Activated CD4-positive, alpha-beta memory T cell treated with anti-CD3 and anti-CD28 coated beads for 36 hours (primary cell): ENCODE data around the gene GTF3C6. TPM values are rescaled to one million over a fixed set of nuclear protein-coding genes. Genes with fewer than 3 reads are reported as not detected.
"Not testable (repeated sequence)": the region's sequence is repeated elsewhere in the genome, so short reads cannot be mapped to it uniquely, and the experiment has no call there.

ENCODE experiments used
- CTCF ChIA-PET: fragments of 350-600 bp; sonication (Branson Sonifier 250); formaldehyde crosslinking; loops from one replicate; lab custom pipeline; 2021; ENCODE audit warnings: antibody characterized with exemption, inconsistent platforms; lab: Charles Lee
- POLR2A ChIA-PET: fragments of 350-600 bp; sonication (Branson Sonifier 250); formaldehyde crosslinking; loops from one replicate; lab custom pipeline; 2021; ENCODE audit warnings: antibody characterized with exemption; lab: Charles Lee
- DNase-seq: peaks from one replicate; pipeline ENCODE4 v3.0.0-alpha.2; 2020
- H3K27ac Mint-ChIP-seq: one replicate; pipeline ENCODE4 v1.8.0; 2021; ENCODE audit warnings: mixed read lengths
- H3K27me3 Mint-ChIP-seq: one replicate; pipeline ENCODE4 v1.8.0; 2021; ENCODE audit warnings: mixed read lengths
- H3K36me3 Mint-ChIP-seq: one replicate; pipeline ENCODE4 v1.8.0; 2021; ENCODE audit warnings: mixed read lengths
- H3K4me1 Mint-ChIP-seq: one replicate; pipeline ENCODE4 v1.8.0; 2021; ENCODE audit warnings: low read depth, mixed read lengths
- H3K4me3 Mint-ChIP-seq: one replicate; pipeline ENCODE4 v1.8.0; 2021; ENCODE audit warnings: mild to moderate bottlenecking, mixed read lengths
- H3K9me3 Mint-ChIP-seq: one replicate; pipeline ENCODE4 v1.8.0; 2021; ENCODE audit warnings: mixed read lengths
- intact Hi-C: fragments of 100-400 bp; cut with micrococcal nuclease; formaldehyde crosslinking; loops from one replicate; pipeline ENCODE4 v1.15.1; 2023
- total RNA-seq, 2 experiments: library from RNA; stranded (reverse); gene quantifications; one replicate each; pipeline ENCODE4 v1.2.3, GENCODE V29; 2021

Gene GTF3C6
- total RNA-seq, 2 experiments from 2014 or later = 97.1 to 97.7 TPM

DNA sequence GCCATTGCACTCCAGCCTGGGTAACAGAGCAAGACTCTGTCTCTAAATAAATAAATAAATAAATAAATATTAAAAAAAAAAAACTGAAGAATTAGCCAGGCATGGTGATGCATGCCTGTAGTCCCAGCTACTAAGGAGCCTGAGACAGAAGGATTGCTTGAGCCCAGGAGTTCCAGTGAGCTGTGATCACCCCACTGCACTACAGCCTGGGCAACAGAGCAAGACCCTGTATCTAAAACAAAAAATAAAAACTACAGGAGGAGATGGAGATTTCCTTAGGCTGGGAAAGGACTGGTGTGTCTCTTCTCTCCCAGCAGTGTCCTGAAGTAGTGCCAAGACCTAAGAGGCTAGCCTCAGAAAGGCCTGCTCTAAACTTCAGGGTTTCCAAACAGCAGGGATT lies 8.1 kb upstream of the GTF3C6 start:
- no peak for DNase-seq
- ChIA-PET POLR2A (interaction anchor here (1.0 kb wide), 1 partner anchor 268 kb away, joined by 3 read pairs; no protein-coding TSS in a partner anchor), CTCF (interaction anchor here (0.6 to 3.8 kb wide), 10 partner anchors 32 to 422 kb away, joined by 3 to 44 read pairs (median 3); no protein-coding TSS in a partner anchor)
- H3K27me3 Mint-ChIP-seq = peaks cover 1% of the 10 kb centered on the region
- no peaks in the 10 kb centered on the region for H3K4me1 Mint-ChIP-seq
- intact Hi-C loops = no loop called here
- H3K36me3 Mint-ChIP-seq = no peaks in the 10 kb centered on the region
- H3K27ac Mint-ChIP-seq = no peak overlapping the region
- no peak overlapping the region for H3K4me3 Mint-ChIP-seq
- H3K9me3 Mint-ChIP-seq = no peaks in the 10 kb centered on the region

DNA sequence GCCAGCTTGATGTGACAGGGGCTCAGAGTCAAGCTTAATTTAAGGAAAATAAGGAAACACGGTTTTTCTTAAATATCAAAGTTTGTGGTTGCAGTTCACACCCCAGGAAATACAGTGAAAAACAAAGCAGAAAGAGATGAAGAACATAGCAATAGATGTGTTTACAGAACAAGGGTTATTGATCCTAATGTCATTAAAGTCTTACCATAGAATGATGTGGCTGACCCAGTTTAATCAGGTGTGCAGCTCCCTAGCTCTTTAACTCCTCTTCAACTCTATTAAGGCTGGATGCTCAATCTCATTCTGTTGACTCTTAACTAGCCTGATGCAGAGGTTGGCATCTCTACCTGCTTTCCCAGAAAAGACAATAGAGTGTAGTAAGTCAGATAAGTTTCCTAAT lies 7.5 kb upstream of the GTF3C6 start:
- CTCF ChIA-PET = interaction anchor here (0.6 to 3.8 kb wide), 5 partner anchors 73 to 423 kb away, joined by 3 to 44 read pairs (median 3); no protein-coding TSS in a partner anchor
- no peak overlapping the region for H3K4me3 Mint-ChIP-seq
- POLR2A ChIA-PET = interaction anchor here (0.5 to 1.0 kb wide), 2 partner anchors 9 to 269 kb away, joined by 3 to 7 read pairs; no protein-coding TSS in a partner anchor
- H3K9me3 Mint-ChIP-seq = no peaks in the 10 kb centered on the region
- H3K27ac Mint-ChIP-seq = no peak overlapping the region
- intact Hi-C loops = no loop called here
- DNase-seq = no peak
- H3K4me1 Mint-ChIP-seq = no peaks in the 10 kb centered on the region
- peaks cover 1% of the 10 kb centered on the region for H3K27me3 Mint-ChIP-seq
- H3K36me3 Mint-ChIP-seq = no peaks in the 10 kb centered on the region

DNA sequence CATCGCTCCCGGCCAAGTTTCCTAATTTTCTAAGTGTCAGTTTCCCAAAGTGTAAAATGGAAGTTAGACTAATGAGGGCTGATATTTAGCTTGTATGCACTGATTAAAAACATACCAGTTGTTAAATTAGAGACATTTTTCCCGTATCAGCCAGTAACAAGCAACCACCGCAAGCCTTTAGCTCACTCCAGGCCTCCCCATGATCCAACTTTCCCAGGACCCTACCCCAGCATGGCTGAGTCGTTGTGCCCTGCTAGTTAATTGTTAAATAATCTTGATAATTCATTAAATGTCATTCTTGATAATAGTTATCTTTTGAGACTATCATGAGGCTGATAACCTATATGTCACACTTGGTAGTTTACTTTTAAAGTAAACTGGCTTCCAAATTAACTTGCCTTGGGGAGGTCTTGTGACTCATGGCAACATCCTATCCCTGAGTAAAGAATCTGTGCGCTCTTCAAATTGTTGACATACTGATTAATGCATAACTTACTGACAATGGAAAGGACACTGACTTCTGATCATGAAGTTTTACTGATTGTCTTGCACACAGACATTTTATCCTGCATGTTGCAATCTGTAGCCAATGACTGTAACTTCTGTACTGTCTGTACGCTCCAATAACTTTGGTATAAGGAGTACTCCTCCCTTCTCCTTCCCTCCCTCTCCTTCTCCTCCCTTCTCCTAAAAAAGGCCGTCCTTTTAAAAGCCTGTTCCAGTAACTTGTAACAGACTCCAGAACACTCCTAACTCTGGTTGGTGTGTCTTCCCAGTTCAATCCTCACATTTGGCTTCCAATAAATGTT lies 6.3 kb upstream of the GTF3C6 start:
- Mint-ChIP-seq H3K4me1 (peaks cover 2% of the 10 kb centered on the region), H3K9me3 (no peaks in the 10 kb centered on the region), H3K27me3 (peaks cover 1% of the 10 kb centered on the region), H3K4me3 (no peak overlapping the region), H3K36me3 (no peaks in the 10 kb centered on the region), H3K27ac (no peak overlapping the region)
- ChIA-PET POLR2A (no interaction called here), CTCF (interaction anchor here (1.1 kb wide), 1 partner anchor 270 kb away, joined by 6 read pairs; no protein-coding TSS in a partner anchor)
- no peak for DNase-seq
- intact Hi-C loops = no loop called here

DNA sequence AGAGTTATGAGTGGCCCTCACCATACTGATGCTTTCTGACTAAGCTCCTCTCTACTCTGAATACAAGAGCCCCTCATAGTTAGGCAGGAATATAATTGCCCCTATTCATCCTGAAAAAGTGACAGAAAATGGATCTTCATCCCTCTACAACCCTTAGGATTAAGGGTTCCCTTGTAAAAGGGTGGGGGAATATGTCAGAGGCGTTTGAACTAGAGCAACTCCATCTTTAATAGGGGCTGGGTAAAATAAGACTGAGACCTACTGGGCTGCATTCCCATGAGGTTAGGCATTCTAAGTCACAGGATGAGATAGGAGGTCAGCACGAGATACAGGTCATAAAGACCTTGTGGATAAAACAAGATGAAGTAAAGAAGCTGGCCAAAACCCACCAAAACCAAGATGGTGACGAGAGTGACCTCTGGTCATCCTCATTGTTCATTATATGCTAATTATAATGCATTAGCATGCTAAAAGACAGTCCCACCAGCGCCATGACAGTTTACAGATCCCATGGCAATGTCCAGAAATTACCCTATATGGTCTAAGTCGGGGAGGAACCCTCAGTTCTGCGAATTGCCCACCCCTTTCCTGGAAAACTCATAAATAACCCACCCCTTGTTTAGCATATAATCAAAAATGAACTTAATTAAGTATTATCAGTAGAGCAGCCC lies 4.7 kb upstream of the GTF3C6 start:
- no peak for DNase-seq
- ChIA-PET POLR2A (interaction anchor here (0.6 kb wide), 1 partner anchor 20 kb away, joined by 3 read pairs; no protein-coding TSS in a partner anchor), CTCF (interaction anchor here (1.1 to 4.4 kb wide), 2 partner anchors 272 to 428 kb away, joined by 3 to 21 read pairs; no protein-coding TSS in a partner anchor)
- intact Hi-C loops = no loop called here
- no peaks in the 10 kb centered on the region for H3K9me3 Mint-ChIP-seq
- H3K27ac Mint-ChIP-seq = no peak overlapping the region
- H3K4me3 Mint-ChIP-seq = no peak overlapping the region
- no peaks in the 10 kb centered on the region for H3K36me3 Mint-ChIP-seq
- peaks cover 7% of the 10 kb centered on the region for H3K4me1 Mint-ChIP-seq
- H3K27me3 Mint-ChIP-seq = peaks cover 1% of the 10 kb centered on the region

DNA sequence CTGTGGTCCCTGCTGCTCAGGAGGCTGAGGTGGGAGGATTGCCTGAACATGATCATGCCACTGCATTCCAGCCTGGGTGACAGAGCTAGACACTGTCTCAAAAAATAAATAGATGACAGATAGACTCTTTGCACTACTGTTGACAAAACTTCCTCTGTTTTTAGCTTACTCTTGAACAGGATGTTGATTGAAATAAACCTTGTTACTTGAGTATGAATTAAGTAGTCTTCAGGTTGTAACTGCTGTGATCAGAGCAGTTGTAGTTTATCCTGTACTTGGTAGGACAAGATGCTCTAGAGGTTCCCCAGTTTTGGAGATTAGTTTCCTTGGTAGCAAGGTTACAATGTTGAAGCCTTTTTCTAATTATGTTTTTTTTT lies 1.5 kb downstream of the GTF3C6 start:
- peak overlapping the region; percentile 38 for H3K27ac Mint-ChIP-seq
- no peaks in the 10 kb centered on the region for H3K9me3 Mint-ChIP-seq
- ChIA-PET CTCF (interaction anchor here (1.3 to 1.6 kb wide), 3 partner anchors 15 to 432 kb away, joined by 3 to 8 read pairs (median 4); no protein-coding TSS in a partner anchor), POLR2A (interaction anchor here (0.7 to 4.6 kb wide), 6 partner anchors 9 to 145 kb away, joined by 3 to 47 read pairs (median 4); partner anchors contain the start of genes AMD1, CDK19 and RPF2)
- no peak for DNase-seq
- H3K4me3 Mint-ChIP-seq = peak overlapping the region; percentile 52
- peaks cover 15% of the 10 kb centered on the region for H3K4me1 Mint-ChIP-seq
- peaks cover 20% of the 10 kb centered on the region for H3K36me3 Mint-ChIP-seq
- no peaks in the 10 kb centered on the region for H3K27me3 Mint-ChIP-seq
- intact Hi-C loops = no loop called here

DNA sequence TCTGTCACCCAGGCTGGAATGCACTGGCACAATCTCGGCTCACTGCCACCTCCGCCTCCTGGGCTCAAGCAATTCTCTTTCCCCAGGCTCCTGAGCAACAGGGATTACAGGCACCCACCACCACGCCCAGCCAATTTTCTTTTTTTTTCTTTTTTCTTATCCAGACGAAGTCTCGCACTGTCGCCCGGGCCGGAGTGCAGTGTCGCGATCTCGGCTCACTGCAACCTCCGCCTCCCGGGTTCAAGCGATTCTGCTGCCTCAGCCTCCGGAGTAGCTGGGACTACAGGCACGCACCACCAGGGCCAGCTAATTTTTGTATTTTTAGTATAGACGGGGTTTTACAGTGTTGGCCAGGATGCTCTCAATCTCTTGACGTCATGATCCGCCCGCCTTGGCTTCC lies 4.1 kb downstream of the GTF3C6 start:
- Mint-ChIP-seq H3K4me1 (peaks cover 12% of the 10 kb centered on the region), H3K36me3 (peaks cover 39% of the 10 kb centered on the region)
- H3K27ac Mint-ChIP-seq, intact Hi-C loops, DNase-seq, H3K27me3 Mint-ChIP-seq, H3K9me3 Mint-ChIP-seq, POLR2A ChIA-PET, CTCF ChIA-PET, H3K4me3 Mint-ChIP-seq: not testable (repeated sequence)

DNA sequence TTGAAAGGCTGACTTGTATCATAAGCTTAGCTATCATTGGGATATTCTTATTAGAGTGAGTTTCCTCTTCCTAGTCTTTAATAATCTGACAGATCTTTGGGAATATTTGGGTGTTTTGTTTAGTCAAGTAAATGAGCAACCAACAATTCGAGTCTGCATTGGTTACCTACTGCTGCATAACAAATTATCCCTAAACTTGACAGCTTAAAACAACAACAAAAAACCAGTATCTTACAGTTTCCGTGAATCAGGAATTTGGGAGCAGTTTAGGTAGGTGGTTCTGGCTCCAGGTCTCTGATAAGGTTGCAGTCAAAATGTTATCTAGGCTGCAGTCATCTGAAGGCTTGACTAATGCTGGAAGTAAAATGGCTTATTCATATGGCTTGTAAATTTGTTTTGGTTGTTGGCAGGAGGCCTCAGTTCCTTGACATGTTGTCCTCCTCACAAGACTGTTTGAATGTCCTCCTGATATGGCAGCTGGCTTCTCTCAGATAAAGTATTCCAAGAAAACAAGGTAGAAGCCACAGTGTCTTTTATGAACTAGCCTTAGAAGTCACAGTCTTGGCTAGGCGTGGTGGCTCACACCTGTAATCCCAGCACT lies 7.2 kb downstream of the GTF3C6 start:
- no peak for DNase-seq
- Mint-ChIP-seq H3K36me3 (peaks cover 42% of the 10 kb centered on the region), H3K4me1 (no peaks in the 10 kb centered on the region), H3K4me3 (no peak overlapping the region), H3K9me3 (no peaks in the 10 kb centered on the region), H3K27me3 (no peaks in the 10 kb centered on the region), H3K27ac (no peak overlapping the region)
- POLR2A ChIA-PET = no interaction called here
- intact Hi-C loops = no loop called here
- CTCF ChIA-PET = no interaction called here

GRCh38 chr6:110968661-110969060 lies 10.2 kb downstream of the GTF3C6 start:
- H3K9me3 Mint-ChIP-seq, H3K4me3 Mint-ChIP-seq, H3K4me1 Mint-ChIP-seq, intact Hi-C loops, DNase-seq, H3K27ac Mint-ChIP-seq, H3K27me3 Mint-ChIP-seq, CTCF ChIA-PET: not testable (repeated sequence)
- POLR2A ChIA-PET = interaction anchor here (1.1 kb wide), 1 partner anchor 14 kb away, joined by 3 read pairs; no protein-coding TSS in a partner anchor
- H3K36me3 Mint-ChIP-seq = peaks cover 29% of the 10 kb centered on the region

- ChIA-PET CTCF (interaction anchor here (0.8 to 1.3 kb wide), 2 partner anchors 40 to 73 kb away, joined by 3 read pairs; no protein-coding TSS in a partner anchor), POLR2A (interaction anchor here (1.3 kb wide), 1 partner anchor 97 kb away, joined by 3 read pairs; the partner anchor contains the start of gene AMD1)
- H3K27me3 Mint-ChIP-seq = no peaks in the 10 kb centered on the region
- H3K9me3 Mint-ChIP-seq = no peaks in the 10 kb centered on the region
- H3K4me3 Mint-ChIP-seq = no peak overlapping the region
- no peak for DNase-seq
- H3K27ac Mint-ChIP-seq = no peak overlapping the region
- intact Hi-C loops = no loop called here
- H3K4me1 Mint-ChIP-seq = peaks cover 1% of the 10 kb centered on the region
- peaks cover 14% of the 10 kb centered on the region for H3K36me3 Mint-ChIP-seq
Measured at GRCh38 chr6:110971468-110971867, 13.0 kb downstream of the GTF3C6 start.

DNA sequence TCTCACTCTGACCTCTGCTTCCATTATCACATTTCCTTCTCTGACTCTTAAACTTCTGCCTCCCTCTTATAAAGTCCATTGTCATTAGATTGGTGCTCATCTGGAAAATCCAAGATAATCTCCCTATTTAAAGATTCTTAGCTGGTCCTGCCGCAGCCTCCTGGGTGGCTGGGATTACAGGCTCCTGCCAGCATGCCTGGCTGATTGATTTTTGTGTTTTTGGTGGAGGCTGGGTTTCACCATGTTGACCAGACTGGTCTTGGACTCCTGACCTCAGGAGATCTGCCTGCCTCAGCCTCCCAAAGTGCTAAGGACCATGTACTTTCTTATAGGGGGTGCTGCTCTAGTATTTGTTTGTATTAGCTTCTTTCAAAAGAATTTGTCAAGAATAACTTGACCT lies 18.1 kb downstream of the GTF3C6 start:
- POLR2A ChIA-PET = no interaction called here
- H3K27me3 Mint-ChIP-seq = no peaks in the 10 kb centered on the region
- peaks cover 27% of the 10 kb centered on the region for H3K4me1 Mint-ChIP-seq
- intact Hi-C loops = no loop called here
- H3K9me3 Mint-ChIP-seq = no peaks in the 10 kb centered on the region
- peaks cover 17% of the 10 kb centered on the region for H3K36me3 Mint-ChIP-seq
- no peak overlapping the region for H3K27ac Mint-ChIP-seq
- no peak for DNase-seq
- CTCF ChIA-PET = interaction anchor here (0.8 kb wide), 1 partner anchor 294 kb away, joined by 3 read pairs; no protein-coding TSS in a partner anchor
- H3K4me3 Mint-ChIP-seq = no peak overlapping the region

- Mint-ChIP-seq H3K27ac (no peak overlapping the region), H3K9me3 (no peaks in the 10 kb centered on the region), H3K4me3 (no peak overlapping the region), H3K27me3 (no peaks in the 10 kb centered on the region), H3K4me1 (peaks cover 46% of the 10 kb centered on the region), H3K36me3 (peaks cover 21% of the 10 kb centered on the region)
- no peak for DNase-seq
- ChIA-PET POLR2A (interaction anchor here (1.2 kb wide), 1 partner anchor 21 kb away, joined by 3 read pairs; the partner anchor contains the start of gene GTF3C6), CTCF (no interaction called here)
- intact Hi-C loops = loop anchor here (5.0 kb wide), 1 partner anchor 37 kb away; no protein-coding TSS in a partner anchor
Measured at GRCh38 chr6:110979565-110980101, 21.1 kb downstream of the GTF3C6 start.
